Cardiac septum (tissue), 1 donor: ENCODE measurements around the gene VWA1. TPM values are rescaled to one million over a fixed set of nuclear protein-coding genes. Genes with fewer than 3 reads are reported as not detected.
"Not testable (repeated sequence)": the region's sequence is repeated elsewhere in the genome, so short reads cannot be mapped to it uniquely, and the experiment has no call there.

ENCODE experiments used
- DNase-seq: peaks from one replicate; pipeline ENCODE4 v3.0.0-alpha.2; 2020; ENCODE audit warnings: low spot score
- intact Hi-C: fragments of 100-400 bp; cut with DNase I; formaldehyde crosslinking; loops from one replicate; pipeline ENCODE4 v1.14.0; 2022
- total RNA-seq: library from RNA; stranded (reverse); fragmentation: NEBNext Ultra II Directional; extraction: Animal tissue kit (Norgen Biotek cat#: 25700); gene quantifications from one replicate; pipeline ENCODE4 v1.2.1, GENCODE V29; 2021
- donor health status: DM: no; HTN: no; CAD: no.

The VWA1 gene
- total RNA-seq, 1 donor from 2014 or later: 35.3 TPM

- DNase-seq, intact Hi-C loops: not testable (repeated sequence)
These were observed 15.1 kb downstream of the VWA1 start for GRCh38 chr1:1450616-1451015.

DNA sequence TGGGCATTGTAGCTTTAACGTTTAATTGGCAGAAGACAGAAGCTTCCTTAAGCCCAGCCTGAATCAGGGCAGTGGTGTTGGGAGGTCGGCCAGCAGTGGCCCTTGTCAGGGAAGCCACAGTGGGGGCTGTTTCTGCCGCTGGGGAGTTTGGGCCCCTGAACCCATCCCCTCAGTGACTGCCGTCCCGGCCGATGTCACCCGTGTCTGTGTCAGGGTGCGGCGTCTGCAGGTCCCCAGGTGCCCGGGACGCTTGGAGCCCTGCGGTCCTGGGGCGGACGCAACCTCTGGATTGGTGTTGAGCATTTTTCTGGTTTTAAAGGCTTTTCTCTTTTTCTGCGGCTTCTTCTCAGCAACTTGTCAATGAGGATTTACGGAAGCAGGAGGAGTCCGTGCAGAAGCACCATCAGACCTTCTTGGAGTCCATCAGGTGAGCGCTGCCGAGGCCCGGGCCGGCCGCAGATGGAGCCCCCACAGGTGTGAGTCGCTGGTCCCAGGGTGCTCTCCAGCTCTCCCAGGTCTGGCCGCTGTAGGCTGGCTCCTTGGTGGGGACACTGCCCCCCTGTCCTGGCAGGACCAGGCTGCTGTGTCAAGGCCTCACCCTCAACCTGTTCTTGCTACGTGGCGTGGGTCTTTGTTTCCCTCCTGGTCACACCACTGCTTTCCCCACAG lies 16.3 kb downstream of the VWA1 start:
- DNase-seq: no peak
- intact Hi-C loops: no loop called here

- intact Hi-C loops, DNase-seq: not testable (repeated sequence)
These were observed 16.9 kb downstream of the VWA1 start for GRCh38 chr1:1452365-1452739.

DNA sequence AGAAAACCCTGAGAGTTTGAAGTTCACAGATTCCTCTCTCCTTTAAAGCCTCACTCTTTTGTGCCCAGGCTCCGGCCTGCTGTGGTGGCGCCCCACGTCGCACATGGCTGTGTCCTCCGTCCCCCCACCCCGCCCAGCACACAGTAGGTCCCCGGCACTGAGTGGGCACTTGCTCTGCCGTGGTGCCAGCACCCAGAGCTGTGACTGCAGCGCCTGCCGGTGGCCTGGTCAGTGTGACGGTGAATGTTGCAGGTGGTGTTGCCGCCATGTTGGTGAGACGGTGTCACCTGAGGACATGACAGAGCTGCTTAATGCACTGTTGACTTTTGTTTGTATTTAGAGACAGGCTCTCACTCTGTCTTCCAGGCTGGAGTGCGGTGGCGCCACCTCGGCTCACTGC lies 17.4 kb downstream of the VWA1 start:
- DNase-seq: no peak
- intact Hi-C loops: no loop called here

GRCh38 chr1:1454286-1455056 lies 19.0 kb downstream of the VWA1 start:
- not testable (repeated sequence) for DNase-seq

DNA sequence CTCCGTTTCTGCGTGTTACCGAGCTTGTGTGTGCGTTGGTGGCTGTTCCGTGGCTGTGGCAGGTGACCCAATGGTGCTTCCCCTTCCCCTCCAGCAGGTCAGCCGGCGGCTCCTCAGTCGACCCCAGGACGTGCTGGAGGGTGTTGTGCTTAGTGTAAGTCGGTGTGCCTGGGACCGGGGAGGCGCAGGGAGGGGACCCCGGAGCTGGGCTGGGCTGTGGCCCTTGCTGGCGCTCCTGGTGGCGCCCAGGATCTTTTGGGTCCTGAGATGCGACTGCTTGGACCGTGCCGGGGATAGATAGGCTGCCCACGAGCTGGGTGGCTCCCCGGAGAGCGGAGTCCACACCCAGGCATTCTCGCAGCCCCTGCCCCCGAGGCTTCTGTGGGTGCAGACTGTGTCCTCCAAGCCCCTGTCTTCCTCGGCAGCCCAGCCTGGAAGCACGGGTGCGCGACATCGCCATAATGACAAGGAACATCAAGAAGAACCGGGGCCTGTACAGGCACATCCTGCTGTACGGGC lies 19.9 kb downstream of the VWA1 start:
- intact Hi-C loops: no loop called here
- DNase-seq: no peak

More at GRCh38 chr1:1454286-1455056, 19.0 kb downstream of the VWA1 start:
- intact Hi-C loops: not testable (repeated sequence)

DNA sequence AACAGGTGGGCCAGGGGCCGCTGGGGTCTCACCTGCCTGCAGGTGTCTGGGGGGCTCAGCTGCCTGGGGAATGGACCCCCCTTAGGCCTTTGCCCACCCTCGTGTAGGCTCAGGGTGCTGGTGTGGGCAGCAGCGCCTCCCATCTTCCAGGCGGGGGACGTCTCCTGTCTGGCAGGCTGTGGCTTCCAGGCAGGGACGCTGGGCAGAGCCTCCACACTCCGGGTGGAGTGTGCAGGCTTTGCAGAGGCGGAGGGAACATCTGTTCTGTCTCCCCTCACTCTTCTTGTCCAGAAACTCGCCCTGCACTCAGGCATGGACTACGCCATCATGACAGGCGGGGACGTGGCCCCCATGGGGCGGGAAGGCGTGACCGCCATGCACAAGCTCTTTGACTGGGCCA lies 20.4 kb downstream of the VWA1 start:
- intact Hi-C loops, DNase-seq: not testable (repeated sequence)

GRCh38 chr1:1456683-1457255 lies 21.3 kb downstream of the VWA1 start:
- DNase-seq, intact Hi-C loops: not testable (repeated sequence)

DNA sequence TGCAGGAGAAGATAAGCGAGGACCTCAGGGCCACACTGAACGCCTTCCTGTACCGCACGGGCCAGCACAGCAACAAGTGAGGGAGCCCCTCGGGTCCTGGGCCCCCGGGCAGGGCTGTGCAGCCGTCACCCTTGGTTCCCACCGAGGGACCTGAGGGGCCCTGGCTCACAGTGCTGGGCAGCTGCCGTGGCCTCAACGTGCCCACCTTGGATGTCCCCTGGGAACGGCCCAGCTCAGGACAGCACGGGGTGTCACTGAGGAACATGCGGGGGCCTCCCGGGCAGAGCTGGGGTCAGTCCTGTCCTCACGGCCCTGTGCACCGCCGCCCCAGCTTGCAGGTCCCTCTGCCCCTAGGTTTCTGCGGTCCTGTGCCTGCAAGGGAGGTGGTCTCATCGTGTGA lies 23.7 kb downstream of the VWA1 start:
- DNase-seq, intact Hi-C loops: not testable (repeated sequence)

DNA sequence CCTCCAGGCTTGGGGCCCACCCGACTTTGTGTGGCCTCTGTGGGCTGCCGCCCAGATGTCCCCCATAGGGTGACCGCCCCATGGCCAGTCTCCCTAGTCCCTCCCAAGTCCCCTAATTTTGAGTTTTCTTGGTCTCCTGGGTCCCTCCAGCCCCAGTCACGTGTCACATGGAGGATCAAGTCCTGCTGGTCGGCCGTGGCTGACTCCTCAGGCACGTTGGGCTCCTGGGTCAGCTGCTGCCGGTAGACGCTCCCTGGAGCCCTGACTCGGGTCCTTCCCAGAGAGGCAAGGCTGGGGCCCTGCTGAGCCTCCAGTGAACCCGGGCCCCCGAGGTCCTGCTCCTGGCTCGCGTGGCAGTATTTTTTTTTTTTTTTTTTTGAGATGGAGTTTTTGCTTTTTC lies 24.2 kb downstream of the VWA1 start:
- intact Hi-C loops, DNase-seq: not testable (repeated sequence)

- DNase-seq: no peak
- intact Hi-C loops: no loop called here
These were observed 25.1 kb downstream of the VWA1 start for GRCh38 chr1:1460540-1461130.

GRCh38 chr1:1461721-1462317 lies 26.3 kb downstream of the VWA1 start:
- no peak for DNase-seq
- intact Hi-C loops: no loop called here

- no peak for DNase-seq
- intact Hi-C loops: no loop called here
These were observed 27.0 kb downstream of the VWA1 start for GRCh38 chr1:1462318-1462966.

DNA sequence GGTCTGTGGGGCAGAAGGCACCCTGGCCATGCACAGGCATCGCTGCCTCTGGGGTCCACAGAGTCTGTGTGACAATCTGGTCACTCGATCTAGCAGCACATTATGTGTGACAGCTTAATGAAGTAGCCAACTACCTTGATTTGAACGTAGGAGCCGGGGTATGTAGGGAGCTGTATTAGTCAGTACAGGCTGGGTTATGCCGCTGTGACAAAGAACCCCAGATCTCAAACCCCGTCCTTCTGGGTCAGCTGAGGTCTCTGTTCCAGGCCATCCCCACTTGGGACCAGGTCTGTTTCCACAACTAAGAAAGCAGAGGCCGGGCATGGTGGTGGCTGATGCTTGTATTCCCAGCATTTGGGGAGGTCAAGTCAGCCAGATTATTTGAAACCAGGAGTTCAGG lies 27.8 kb downstream of the VWA1 start:
- no peak for DNase-seq
- intact Hi-C loops: no loop called here

- intact Hi-C loops, DNase-seq: not testable (repeated sequence)
These were observed 32.9 kb downstream of the VWA1 start for GRCh38 chr1:1468196-1468985.

- DNase-seq: no peak
- intact Hi-C loops: loop anchor here (2.0 kb wide), 2 partner anchors 40 to 70 kb away; no protein-coding TSS in a partner anchor
These were observed 35.3 kb downstream of the VWA1 start for GRCh38 chr1:1470626-1471388.

DNA sequence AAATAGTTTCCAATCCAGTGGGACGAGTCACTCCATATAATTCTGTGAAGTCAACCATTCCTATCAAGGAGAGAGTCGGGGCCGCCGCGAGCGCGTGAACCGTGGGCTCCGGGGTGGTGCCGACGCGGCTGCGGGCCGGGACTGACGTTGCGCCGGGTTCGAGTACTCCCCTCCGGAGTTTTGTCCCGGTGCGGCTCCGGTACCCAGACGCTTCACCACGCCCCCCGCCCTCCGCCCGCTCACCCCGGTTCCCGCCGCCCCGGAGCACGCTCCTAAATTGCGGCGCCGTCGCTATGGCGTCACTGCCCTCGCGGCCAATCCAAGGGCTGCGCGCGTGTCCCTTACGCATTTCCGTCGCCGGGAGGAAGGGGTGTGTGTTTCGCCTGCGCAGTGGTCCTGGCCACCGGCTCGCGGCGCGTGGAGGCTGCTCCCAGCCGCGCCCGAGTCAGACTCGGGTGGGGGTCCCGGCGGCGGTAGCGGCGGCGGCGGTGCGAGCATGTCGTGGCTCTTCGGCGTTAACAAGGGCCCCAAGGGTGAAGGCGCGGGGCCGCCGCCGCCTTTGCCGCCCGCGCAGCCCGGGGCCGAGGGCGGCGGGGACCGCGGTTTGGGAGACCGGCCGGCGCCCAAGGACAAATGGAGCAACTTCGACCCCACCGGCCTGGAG lies 36.0 kb downstream of the VWA1 start, which contains the start of gene ATAD3B:
Gene ATAD3B, plus strand, starts transcription at position 377 of the 664 bp plus-strand sequence. Its CDS starts 120 bp downstream, at position 497.
- intact Hi-C loops: loop anchor here (2.0 kb wide), 2 partner anchors 39 to 71 kb away; no protein-coding TSS in a partner anchor
- DNase-seq: peak; percentile 96
